Right kidney (tissue), 9 donors: ENCODE results near the gene CENPF.
"Not testable (repeated sequence)": the region's sequence is repeated elsewhere in the genome, so short reads cannot be mapped to it uniquely, and the experiment has no call there.

Experiments
- DNase-seq: peaks from one replicate; pipeline ENCODE4 v3.0.0-alpha.2; 2016
- long read RNA-seq, 8 donors: transcript quantifications; one replicate each; lab custom pipeline, GENCODE V29; 2026

Gene CENPF
- long read RNA-seq, donor 1, transcript CENPF-202 (3 exons, 689 nt) = major isoform, 5 of 5 reads
- long read RNA-seq, donor 1, partial matches to known transcripts = 0 of 5 reads
- long read RNA-seq, donor 1, other reads (novel, unspliced or antisense) = 0 of 5 reads
- long read RNA-seq, donor 2, partial matches to known transcripts = 0 of 1 reads
- long read RNA-seq, donor 2, other reads (novel, unspliced or antisense) = 0 of 1 reads
- long read RNA-seq, donor 3 = 0 reads
- long read RNA-seq, donor 4, partial matches to known transcripts = 36 of 41 reads
- long read RNA-seq, donor 4, other reads (novel, unspliced or antisense) = 0 of 41 reads
- long read RNA-seq, donor 5, partial matches to known transcripts = 6 of 6 reads
- long read RNA-seq, donor 5, other reads (novel, unspliced or antisense) = 0 of 6 reads
- long read RNA-seq, donor 6, partial matches to known transcripts = 5 of 5 reads
- long read RNA-seq, donor 6, other reads (novel, unspliced or antisense) = 0 of 5 reads
- long read RNA-seq, donor 7, partial matches to known transcripts = 48 of 50 reads
- long read RNA-seq, donor 7, other reads (novel, unspliced or antisense) = 0 of 50 reads
- long read RNA-seq, donor 8, partial matches to known transcripts = 8 of 9 reads
- long read RNA-seq, donor 8, other reads (novel, unspliced or antisense) = 0 of 9 reads

GRCh38 chr1:214602764-214603657 is at the start of gene CENPF:
TSS of gene CENPF (plus strand) at chr1:214603195. CDS start at chr1:214613755, 10,560 bp downstream.
- peak; percentile 84 for DNase-seq

GRCh38 chr1:214557952-214558735 is 44.9 kb upstream of the CENPF start:
- peak; percentile 46 for DNase-seq

- no peak for DNase-seq
Observed at GRCh38 chr1:214563881-214564280, 39.1 kb upstream of the CENPF start.

- no peak for DNase-seq
Observed at GRCh38 chr1:214565310-214565709, 37.7 kb upstream of the CENPF start.

GRCh38 chr1:214566158-214567104 is 36.6 kb upstream of the CENPF start:
- DNase-seq = no peak

GRCh38 chr1:214567481-214567980 is 35.5 kb upstream of the CENPF start:
- no peak for DNase-seq

- DNase-seq = no peak
Observed at GRCh38 chr1:214568328-214568727, 34.7 kb upstream of the CENPF start.

GRCh38 chr1:214569357-214570004 is 33.5 kb upstream of the CENPF start:
- DNase-seq = no peak

- DNase-seq = no peak
Observed at GRCh38 chr1:214570442-214570841, 32.6 kb upstream of the CENPF start.

GRCh38 chr1:214571281-214571680 is 31.7 kb upstream of the CENPF start:
- no peak for DNase-seq

GRCh38 chr1:214573386-214574318 is 29.3 kb upstream of the CENPF start:
- DNase-seq = no peak

GRCh38 chr1:214574598-214575411 is 28.2 kb upstream of the CENPF start:
- DNase-seq = no peak

- DNase-seq = not testable (repeated sequence)
Observed at GRCh38 chr1:214576120-214576519, 26.9 kb upstream of the CENPF start.

- no peak for DNase-seq
Observed at GRCh38 chr1:214579183-214579582, 23.8 kb upstream of the CENPF start.

GRCh38 chr1:214581785-214582184 is 21.2 kb upstream of the CENPF start:
- no peak for DNase-seq

- DNase-seq = no peak
Observed at GRCh38 chr1:214582289-214582891, 20.6 kb upstream of the CENPF start.

- DNase-seq = no peak
Observed at GRCh38 chr1:214583113-214583512, 19.9 kb upstream of the CENPF start.
